OCI-LY3 (cell line): ENCODE measurements around the gene ERICH2.

Experiments used
- EZH2phosphoT487 ChIP-seq: fragments of 200-600 bp; shearing (Covaris generic); IDR thresholded peaks from 2 replicates; pipeline ENCODE4 v1.6.1; 2018; ENCODE audit warnings: antibody characterized with exemption, mixed run types, low read depth
- TF ChIP-seq, protein P1 (sequence below): fragments of 200-600, 300-600 bp; sonication (generic); IDR thresholded peaks from 2 replicates; pipeline ENCODE4 v1.5.1; 2014; ENCODE audit warnings: antibody characterized with exemption, low read length, low read depth

DNA sequence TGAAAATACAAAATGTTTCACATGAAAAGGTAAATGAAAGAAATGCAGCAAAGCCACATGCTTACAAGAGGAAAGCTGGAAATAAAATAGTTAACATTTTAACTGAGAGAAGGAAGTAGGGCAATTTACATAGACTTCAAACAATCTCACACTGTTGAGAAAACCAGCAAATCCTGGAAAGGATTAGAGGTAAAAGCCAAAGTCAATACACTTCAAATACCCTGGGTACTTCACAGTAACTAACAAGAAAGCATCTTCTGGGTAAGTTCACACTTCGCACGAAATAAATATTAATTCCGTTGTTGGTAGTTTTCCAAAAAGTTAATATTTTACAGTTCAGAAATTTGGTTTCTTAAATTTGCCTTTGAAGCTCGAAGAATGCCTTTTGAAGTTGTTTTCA lies 3.5 kb upstream of the ERICH2 start:
- TF ChIP-seq, protein P1, sequence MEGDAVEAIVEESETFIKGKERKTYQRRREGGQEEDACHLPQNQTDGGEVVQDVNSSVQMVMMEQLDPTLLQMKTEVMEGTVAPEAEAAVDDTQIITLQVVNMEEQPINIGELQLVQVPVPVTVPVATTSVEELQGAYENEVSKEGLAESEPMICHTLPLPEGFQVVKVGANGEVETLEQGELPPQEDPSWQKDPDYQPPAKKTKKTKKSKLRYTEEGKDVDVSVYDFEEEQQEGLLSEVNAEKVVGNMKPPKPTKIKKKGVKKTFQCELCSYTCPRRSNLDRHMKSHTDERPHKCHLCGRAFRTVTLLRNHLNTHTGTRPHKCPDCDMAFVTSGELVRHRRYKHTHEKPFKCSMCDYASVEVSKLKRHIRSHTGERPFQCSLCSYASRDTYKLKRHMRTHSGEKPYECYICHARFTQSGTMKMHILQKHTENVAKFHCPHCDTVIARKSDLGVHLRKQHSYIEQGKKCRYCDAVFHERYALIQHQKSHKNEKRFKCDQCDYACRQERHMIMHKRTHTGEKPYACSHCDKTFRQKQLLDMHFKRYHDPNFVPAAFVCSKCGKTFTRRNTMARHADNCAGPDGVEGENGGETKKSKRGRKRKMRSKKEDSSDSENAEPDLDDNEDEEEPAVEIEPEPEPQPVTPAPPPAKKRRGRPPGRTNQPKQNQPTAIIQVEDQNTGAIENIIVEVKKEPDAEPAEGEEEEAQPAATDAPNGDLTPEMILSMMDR, result no peak
- TF ChIP-seq EZH2phosphoT487, result no peak
